Loucy (cell line): Measurements from ENCODE around the gene PGLYRP1.

Experiments
- EZH2phosphoT487 ChIP-seq: fragments of 200-600 bp; IDR thresholded peaks from 2 replicates; pipeline ENCODE4 v1.6.1; 2018; ENCODE audit warnings: antibody characterized with exemption, mild to moderate bottlenecking, moderate library complexity, borderline replicate concordance
- TF ChIP-seq, protein P1 (sequence below): fragments of 200-600 bp; sonication (generic); conservative IDR thresholded peaks from 2 replicates; pipeline ENCODE4 v1.5.1; 2014; ENCODE audit warnings: mild to moderate bottlenecking, antibody characterized with exemption, low read length

DNA sequence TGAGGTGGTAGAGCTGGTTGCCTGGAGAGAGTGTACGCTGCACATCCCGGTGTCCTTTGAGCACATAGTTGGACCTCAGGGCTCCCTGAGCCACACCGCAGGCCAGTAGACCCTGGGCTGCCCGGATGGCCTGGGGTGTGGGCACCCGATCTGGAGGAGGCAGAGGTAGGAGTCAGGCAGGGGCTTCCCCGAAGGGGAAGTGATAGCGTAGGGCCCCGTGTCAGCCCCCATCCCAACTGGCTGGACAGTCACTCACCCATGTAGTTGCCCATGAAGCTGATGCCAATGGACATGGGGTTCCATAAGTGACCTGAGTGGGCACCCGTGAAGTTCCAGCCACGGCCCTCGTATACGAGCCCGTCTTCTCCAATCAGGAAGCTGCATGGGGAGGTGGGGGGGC, 3.6 kb downstream of the PGLYRP1 start:
- TF ChIP-seq, protein P1, sequence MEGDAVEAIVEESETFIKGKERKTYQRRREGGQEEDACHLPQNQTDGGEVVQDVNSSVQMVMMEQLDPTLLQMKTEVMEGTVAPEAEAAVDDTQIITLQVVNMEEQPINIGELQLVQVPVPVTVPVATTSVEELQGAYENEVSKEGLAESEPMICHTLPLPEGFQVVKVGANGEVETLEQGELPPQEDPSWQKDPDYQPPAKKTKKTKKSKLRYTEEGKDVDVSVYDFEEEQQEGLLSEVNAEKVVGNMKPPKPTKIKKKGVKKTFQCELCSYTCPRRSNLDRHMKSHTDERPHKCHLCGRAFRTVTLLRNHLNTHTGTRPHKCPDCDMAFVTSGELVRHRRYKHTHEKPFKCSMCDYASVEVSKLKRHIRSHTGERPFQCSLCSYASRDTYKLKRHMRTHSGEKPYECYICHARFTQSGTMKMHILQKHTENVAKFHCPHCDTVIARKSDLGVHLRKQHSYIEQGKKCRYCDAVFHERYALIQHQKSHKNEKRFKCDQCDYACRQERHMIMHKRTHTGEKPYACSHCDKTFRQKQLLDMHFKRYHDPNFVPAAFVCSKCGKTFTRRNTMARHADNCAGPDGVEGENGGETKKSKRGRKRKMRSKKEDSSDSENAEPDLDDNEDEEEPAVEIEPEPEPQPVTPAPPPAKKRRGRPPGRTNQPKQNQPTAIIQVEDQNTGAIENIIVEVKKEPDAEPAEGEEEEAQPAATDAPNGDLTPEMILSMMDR: no peak
- no peak for TF ChIP-seq EZH2phosphoT487
